Activated T-helper 1 cell treated with anti-CD3 and anti-CD28 coated beads, Interleukin-2, amount 50 U/mL, for 16 hours (primary cell): Measurements from ENCODE around the gene ATP4B.

ENCODE experiments used
- DNase-seq, 2 donors: peaks; one replicate each; pipeline ENCODE4 v3.0.0-alpha.2; 2020; ENCODE audit warnings: low read depth in 1 of 2, low spot score in 1 of 2

ATP4B gene

GRCh38 chr13:113642563-113642962, 15.4 kb downstream of the ATP4B start:
- DNase-seq = no peak

GRCh38 chr13:113641426-113641825, 16.6 kb downstream of the ATP4B start:
- no peak for DNase-seq

- DNase-seq = no peak
These were observed 18.3 kb downstream of the ATP4B start for GRCh38 chr13:113639616-113640262.

- DNase-seq = no peak
These were observed 19.2 kb downstream of the ATP4B start for GRCh38 chr13:113638806-113639205.

DNA sequence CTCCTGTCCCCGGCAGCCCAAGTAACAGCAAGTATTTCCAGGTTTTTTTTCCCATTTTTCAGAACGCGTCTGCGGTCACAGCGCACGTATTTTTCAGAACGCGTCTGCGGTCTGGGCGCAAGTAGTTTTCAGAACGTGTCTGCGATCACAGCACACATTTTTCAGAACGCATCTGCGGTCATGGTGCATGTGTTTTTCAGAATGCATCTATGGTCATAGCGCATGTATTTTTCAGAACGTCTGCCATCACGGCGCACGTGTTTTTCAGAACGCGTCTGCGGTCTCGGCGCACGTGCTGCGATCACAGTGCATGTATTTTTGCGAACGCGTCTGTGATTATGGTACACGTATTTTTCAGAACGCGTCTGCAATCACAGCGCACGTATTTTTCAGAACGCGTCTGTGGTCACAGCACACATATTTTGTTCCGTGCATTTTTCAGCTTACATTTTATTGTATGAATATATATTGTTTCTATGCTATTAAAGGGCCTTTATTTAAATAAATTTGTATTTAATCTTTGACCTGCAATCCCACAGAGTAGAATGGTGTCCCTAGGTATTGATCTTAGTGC, 19.7 kb downstream of the ATP4B start:
- no peak for DNase-seq

- DNase-seq = no peak
These were observed 20.5 kb downstream of the ATP4B start for GRCh38 chr13:113637262-113638160.

- DNase-seq = no peak
These were observed 21.6 kb downstream of the ATP4B start for GRCh38 chr13:113636266-113636963.

DNA sequence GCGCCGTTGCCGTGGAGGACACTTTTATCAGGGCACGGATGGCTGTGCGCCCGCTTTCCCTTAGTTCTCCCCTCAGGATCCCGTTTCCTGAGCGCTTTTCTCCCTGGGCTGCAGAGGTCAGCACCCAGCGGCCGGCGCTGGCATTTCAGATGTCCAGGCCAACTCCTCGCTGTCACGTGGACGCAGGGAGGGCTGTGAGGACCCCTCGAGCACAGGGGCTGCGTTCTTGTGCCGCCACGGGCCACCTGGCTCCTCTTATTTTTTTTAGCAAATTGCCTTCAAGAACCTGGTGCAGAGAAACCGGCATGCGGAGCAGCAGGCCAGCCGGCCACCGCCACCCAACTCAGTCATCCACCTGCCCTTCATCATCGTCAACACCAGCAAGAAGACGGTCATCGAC, 22.3 kb downstream of the ATP4B start:
- DNase-seq = no peak

GRCh38 chr13:113635048-113635420, 23.0 kb downstream of the ATP4B start:
- DNase-seq = no peak

DNA sequence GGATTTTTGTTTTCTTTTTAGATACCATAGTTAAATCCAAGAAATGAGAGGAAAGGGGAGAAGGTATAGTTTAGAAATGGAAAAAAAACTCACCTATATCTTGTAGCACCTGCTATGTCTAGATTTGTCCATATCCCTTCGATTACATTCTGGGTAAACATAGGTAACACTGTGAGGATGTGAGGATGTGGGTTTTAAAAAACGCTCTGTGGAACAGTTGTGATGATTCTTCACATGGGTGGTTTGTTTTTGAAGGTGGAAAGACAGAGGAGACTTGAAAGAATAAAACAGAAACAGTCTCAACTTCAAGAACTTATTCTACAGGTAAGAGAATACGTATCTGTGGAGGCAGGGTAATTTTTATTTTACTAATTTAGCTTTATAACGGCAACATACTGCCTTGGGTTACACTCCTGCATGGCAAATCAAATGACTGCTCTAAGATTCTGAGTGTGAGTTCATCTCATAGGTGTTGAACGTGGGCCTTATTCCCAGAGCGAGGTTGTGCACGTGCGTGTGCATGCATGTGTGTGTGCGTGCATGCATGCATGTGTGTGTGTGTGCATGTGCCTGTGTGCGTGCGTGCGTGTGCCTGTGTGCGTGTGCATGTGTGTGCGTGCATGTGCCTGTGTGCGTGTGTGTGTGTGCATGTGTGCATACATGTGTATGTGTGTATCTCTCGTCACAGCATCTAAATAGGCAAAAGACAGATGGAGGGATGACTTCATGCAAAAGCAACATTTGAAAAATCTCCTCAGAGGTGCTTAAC, 23.5 kb downstream of the ATP4B start:
- DNase-seq = no peak

GRCh38 chr13:113633485-113633873, 24.5 kb downstream of the ATP4B start:
- no peak for DNase-seq

- DNase-seq = no peak
These were observed 25.1 kb downstream of the ATP4B start for GRCh38 chr13:113632706-113633484.

- no peak for DNase-seq
These were observed 26.5 kb downstream of the ATP4B start for GRCh38 chr13:113631341-113632095.

GRCh38 chr13:113630804-113631203, 27.2 kb downstream of the ATP4B start:
- DNase-seq = no peak

DNA sequence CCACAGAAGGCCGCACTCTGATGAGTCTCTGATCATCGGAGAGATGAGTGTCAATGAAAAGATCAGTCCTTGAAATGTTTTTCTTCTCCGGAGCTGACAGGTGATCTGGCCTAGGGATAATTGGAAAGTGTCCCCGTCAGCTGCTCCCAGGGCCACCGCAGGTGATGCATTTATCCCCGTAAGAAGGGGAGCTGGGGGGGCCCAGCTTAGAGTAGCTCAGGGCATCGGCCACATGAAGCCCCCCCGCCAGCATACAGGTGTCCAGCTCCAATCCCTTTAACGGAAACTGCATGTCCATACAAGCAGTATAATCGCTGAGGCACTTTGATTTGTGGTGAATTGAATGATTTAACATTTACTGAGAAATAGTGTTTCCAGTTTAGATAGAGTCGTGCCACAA, 27.7 kb downstream of the ATP4B start:
- no peak for DNase-seq

DNA sequence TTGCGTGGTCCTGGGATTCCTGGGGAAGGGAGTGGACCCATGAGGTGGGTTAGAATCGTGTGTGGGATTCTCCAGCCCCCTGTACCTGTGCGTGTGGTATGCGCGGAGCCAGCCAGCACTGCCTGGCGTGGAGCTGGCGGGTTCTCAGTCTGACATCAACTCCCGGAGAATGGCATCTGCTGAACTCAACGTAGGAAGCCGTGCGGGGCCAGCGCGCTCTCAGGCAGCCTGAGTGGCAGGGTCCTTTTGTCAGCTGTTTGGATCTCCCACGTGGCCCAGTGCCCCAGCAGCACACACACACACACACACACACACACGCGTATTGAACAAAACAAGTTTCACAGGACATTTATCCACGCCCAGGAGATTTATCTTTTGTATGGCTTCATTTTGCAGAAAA, 28.1 kb downstream of the ATP4B start:
- no peak for DNase-seq

GRCh38 chr13:113628291-113629270, 29.4 kb downstream of the ATP4B start:
- no peak for DNase-seq

- no peak for DNase-seq
These were observed 30.9 kb downstream of the ATP4B start for GRCh38 chr13:113627136-113627535.
